ENCODE measurements around the gene TMSB4Y. TPM values are rescaled to one million over a fixed set of nuclear protein-coding genes. Genes with fewer than 3 reads are reported as not detected.

TMSB4Y gene
- 1 to 10 TPM in 3 of 4 donors, not detected in 1; 2.2 to 3.9 (median 2.5) TPM for polyA plus RNA-seq
- long read RNA-seq, donor 1: 0 reads
- long read RNA-seq, donor 2: 0 reads
- long read RNA-seq, donor 3: 0 reads
- long read RNA-seq, donor 4: 0 reads
- long read RNA-seq, donor 5: 0 reads
- long read RNA-seq, donor 6: 0 reads
- long read RNA-seq, donor 7, partial matches to known transcripts: 0 of 7 reads
- long read RNA-seq, donor 7, other reads (novel, unspliced or antisense): 5 of 7 reads
- long read RNA-seq, donor 8: 0 reads
- long read RNA-seq, donor 9: 0 reads
- long read RNA-seq, donor 10: 0 reads

GRCh38 chrY:13703568-13703968, at the start of gene TMSB4Y:
Gene TMSB4Y, plus strand, starts transcription at chrY:13703899.
- 0 to 1% methylated on average over 23 to 28 of the region's 28 CpGs; no CpG with 5 or more reads in 1 of the 3 donors for WGBS, 3 donors
- Histone ChIP-seq H3K9me3 (ENCODE audit: control insufficient read depth in 2 of 2, insufficient read depth in 1 of 2, low read depth in 1 of 2, low read length in 1 of 2) (no peaks in the 10 kb centered on the region), H3K27me3 (ENCODE audit: control insufficient read depth in 3 of 3, insufficient read depth in 3 of 3, low read length in 3 of 3) (no peaks in the 10 kb centered on the region), H3K36me3 (ENCODE audit: control insufficient read depth in 3 of 3, insufficient read depth in 2 of 3, low read depth in 1 of 3, low read length in 3 of 3) (no peaks in the 10 kb centered on the region), H3K4me3 (ENCODE audit: low read depth in 1 of 3, low read length in 3 of 3) (peak within 1 kb of the TSS in 2 of 3 donors; percentile 49 to 61), H3K4me1 (ENCODE audit: control insufficient read depth in 3 of 3, insufficient read depth in 2 of 3, low read depth in 1 of 3, low read length in 2 of 3) (no peaks in the 10 kb centered on the region), H3K27ac (ENCODE audit: low read depth in 1 of 3, low read length in 2 of 3) (peak within 1 kb of the TSS in 2 of 3 donors; percentile 86 to 98)
- DNase-seq: peak; percentile 75 to 85
- no peak for FAIRE-seq

GRCh38 chrY:13664162-13664561, 39.5 kb upstream of the TMSB4Y start:
- no peaks in the 10 kb centered on the region for H3K36me3 ChIP-seq (ENCODE audit: control insufficient read depth in 3 of 3, insufficient read depth in 2 of 3, low read depth in 1 of 3, low read length in 3 of 3)
- H3K9me3 ChIP-seq (ENCODE audit: control insufficient read depth in 2 of 2, insufficient read depth in 1 of 2, low read depth in 1 of 2, low read length in 1 of 2): peaks cover 0 to 2% of the 10 kb centered on the region in 2 donors
- no peak overlapping the region for H3K4me3 ChIP-seq (ENCODE audit: low read depth in 1 of 3, low read length in 3 of 3)
- H3K4me1 ChIP-seq (ENCODE audit: control insufficient read depth in 3 of 3, insufficient read depth in 2 of 3, low read depth in 1 of 3, low read length in 2 of 3): no peaks in the 10 kb centered on the region
- H3K27me3 ChIP-seq (ENCODE audit: control insufficient read depth in 3 of 3, insufficient read depth in 3 of 3, low read length in 3 of 3): no peaks in the 10 kb centered on the region
- FAIRE-seq: no peak
- no peak overlapping the region for H3K27ac ChIP-seq (ENCODE audit: low read depth in 1 of 3, low read length in 2 of 3)
- DNase-seq: no peak
- 89 to 100% methylated on average over 1 of the region's 1 CpG; no CpG with 5 or more reads in 1 of the 3 donors for WGBS, 3 donors

GRCh38 chrY:13671122-13671521, 32.6 kb upstream of the TMSB4Y start:
- 86 to 89% methylated on average over 2 of the region's 2 CpGs; no CpG with 5 or more reads in 1 of the 3 donors for WGBS, 3 donors
- H3K4me1 ChIP-seq (ENCODE audit: control insufficient read depth in 3 of 3, insufficient read depth in 2 of 3, low read depth in 1 of 3, low read length in 2 of 3): no peaks in the 10 kb centered on the region
- no peak overlapping the region for H3K4me3 ChIP-seq (ENCODE audit: low read depth in 1 of 3, low read length in 3 of 3)
- H3K36me3 ChIP-seq (ENCODE audit: control insufficient read depth in 3 of 3, insufficient read depth in 2 of 3, low read depth in 1 of 3, low read length in 3 of 3): no peaks in the 10 kb centered on the region
- peaks cover 0 to 10% of the 10 kb centered on the region in 2 donors for H3K9me3 ChIP-seq (ENCODE audit: control insufficient read depth in 2 of 2, insufficient read depth in 1 of 2, low read depth in 1 of 2, low read length in 1 of 2)
- no peak overlapping the region for H3K27ac ChIP-seq (ENCODE audit: low read depth in 1 of 3, low read length in 2 of 3)
- DNase-seq (no peak), FAIRE-seq (no peak)
- H3K27me3 ChIP-seq (ENCODE audit: control insufficient read depth in 3 of 3, insufficient read depth in 3 of 3, low read length in 3 of 3): no peaks in the 10 kb centered on the region

- DNase-seq: peak; percentile 1 to 8
Observed at GRCh38 chrY:13702276-13702675, 1.4 kb upstream of the TMSB4Y start.

GRCh38 chrY:13704121-13704930, 627 bp downstream of the TMSB4Y start:
- peak overlapping the region in 2 of 3 donors; percentile 49 to 61 for H3K4me3 ChIP-seq (ENCODE audit: low read depth in 1 of 3, low read length in 3 of 3)
- H3K4me1 ChIP-seq (ENCODE audit: control insufficient read depth in 3 of 3, insufficient read depth in 2 of 3, low read depth in 1 of 3, low read length in 2 of 3): no peaks in the 10 kb centered on the region
- DNase-seq (peak; percentile 35 to 54), FAIRE-seq (no peak)
- H3K9me3 ChIP-seq (ENCODE audit: control insufficient read depth in 2 of 2, insufficient read depth in 1 of 2, low read depth in 1 of 2, low read length in 1 of 2): no peaks in the 10 kb centered on the region
- peak overlapping the region in 2 of 3 donors; percentile 86 to 98 for H3K27ac ChIP-seq (ENCODE audit: low read depth in 1 of 3, low read length in 2 of 3)
- no peaks in the 10 kb centered on the region for H3K36me3 ChIP-seq (ENCODE audit: control insufficient read depth in 3 of 3, insufficient read depth in 2 of 3, low read depth in 1 of 3, low read length in 3 of 3)
- WGBS, 3 donors: 0 to 1% methylated on average over 27 to 30 of the region's 30 CpGs; no CpG with 5 or more reads in 1 of the 3 donors
- H3K27me3 ChIP-seq (ENCODE audit: control insufficient read depth in 3 of 3, insufficient read depth in 3 of 3, low read length in 3 of 3): no peaks in the 10 kb centered on the region

More at GRCh38 chrY:13702276-13702675, 1.4 kb upstream of the TMSB4Y start:
- Histone ChIP-seq H3K4me1 (ENCODE audit: control insufficient read depth in 3 of 3, insufficient read depth in 2 of 3, low read depth in 1 of 3, low read length in 2 of 3) (no peaks in the 10 kb centered on the region), H3K27ac (ENCODE audit: low read depth in 1 of 3, low read length in 2 of 3) (no peak overlapping the region), H3K9me3 (ENCODE audit: control insufficient read depth in 2 of 2, insufficient read depth in 1 of 2, low read depth in 1 of 2, low read length in 1 of 2) (no peaks in the 10 kb centered on the region), H3K4me3 (ENCODE audit: low read depth in 1 of 3, low read length in 3 of 3) (peak overlapping the region in 1 of 3 donors; percentile 15), H3K27me3 (ENCODE audit: control insufficient read depth in 3 of 3, insufficient read depth in 3 of 3, low read length in 3 of 3) (no peaks in the 10 kb centered on the region), H3K36me3 (ENCODE audit: control insufficient read depth in 3 of 3, insufficient read depth in 2 of 3, low read depth in 1 of 3, low read length in 3 of 3) (no peaks in the 10 kb centered on the region)
- no peak for FAIRE-seq
- WGBS, 3 donors: 62 to 79% methylated on average over 11 of the region's 11 CpGs; no CpG with 5 or more reads in 1 of the 3 donors

GRCh38 chrY:13705197-13705596, 1.5 kb downstream of the TMSB4Y start:
- H3K4me3 ChIP-seq (ENCODE audit: low read depth in 1 of 3, low read length in 3 of 3): peak overlapping the region in 1 of 3 donors; percentile 61
- H3K27ac ChIP-seq (ENCODE audit: low read depth in 1 of 3, low read length in 2 of 3): no peak overlapping the region
- DNase-seq (peak; percentile 5 to 31), FAIRE-seq (no peak)
- 7 to 13% methylated on average over 8 of the region's 8 CpGs; no CpG with 5 or more reads in 1 of the 3 donors for WGBS, 3 donors
- H3K27me3 ChIP-seq (ENCODE audit: control insufficient read depth in 3 of 3, insufficient read depth in 3 of 3, low read length in 3 of 3): no peaks in the 10 kb centered on the region
- H3K4me1 ChIP-seq (ENCODE audit: control insufficient read depth in 3 of 3, insufficient read depth in 2 of 3, low read depth in 1 of 3, low read length in 2 of 3): no peaks in the 10 kb centered on the region
- H3K9me3 ChIP-seq (ENCODE audit: control insufficient read depth in 2 of 2, insufficient read depth in 1 of 2, low read depth in 1 of 2, low read length in 1 of 2): no peaks in the 10 kb centered on the region
- no peaks in the 10 kb centered on the region for H3K36me3 ChIP-seq (ENCODE audit: control insufficient read depth in 3 of 3, insufficient read depth in 2 of 3, low read depth in 1 of 3, low read length in 3 of 3)

- no peak for DNase-seq
- Histone ChIP-seq H3K4me3 (ENCODE audit: low read depth in 1 of 3, low read length in 3 of 3) (no peak overlapping the region), H3K27me3 (ENCODE audit: control insufficient read depth in 3 of 3, insufficient read depth in 3 of 3, low read length in 3 of 3) (no peaks in the 10 kb centered on the region), H3K36me3 (ENCODE audit: control insufficient read depth in 3 of 3, insufficient read depth in 2 of 3, low read depth in 1 of 3, low read length in 3 of 3) (no peaks in the 10 kb centered on the region), H3K27ac (ENCODE audit: low read depth in 1 of 3, low read length in 2 of 3) (no peak overlapping the region), H3K9me3 (ENCODE audit: control insufficient read depth in 2 of 2, insufficient read depth in 1 of 2, low read depth in 1 of 2, low read length in 1 of 2) (no peaks in the 10 kb centered on the region), H3K4me1 (ENCODE audit: control insufficient read depth in 3 of 3, insufficient read depth in 2 of 3, low read depth in 1 of 3, low read length in 2 of 3) (no peaks in the 10 kb centered on the region)
- WGBS, 3 donors: 94 to 95% methylated on average over 1 of the region's 1 CpG; no CpG with 5 or more reads in 1 of the 3 donors
- no peak for FAIRE-seq
Observed at GRCh38 chrY:13708038-13708437, 4.3 kb downstream of the TMSB4Y start.

GRCh38 chrY:13718996-13719395, 15.3 kb downstream of the TMSB4Y start:
- Histone ChIP-seq H3K36me3 (ENCODE audit: control insufficient read depth in 3 of 3, insufficient read depth in 2 of 3, low read depth in 1 of 3, low read length in 3 of 3) (no peaks in the 10 kb centered on the region), H3K27ac (ENCODE audit: low read depth in 1 of 3, low read length in 2 of 3) (no peak overlapping the region), H3K4me3 (ENCODE audit: low read depth in 1 of 3, low read length in 3 of 3) (no peak overlapping the region), H3K27me3 (ENCODE audit: control insufficient read depth in 3 of 3, insufficient read depth in 3 of 3, low read length in 3 of 3) (no peaks in the 10 kb centered on the region), H3K4me1 (ENCODE audit: control insufficient read depth in 3 of 3, insufficient read depth in 2 of 3, low read depth in 1 of 3, low read length in 2 of 3) (no peaks in the 10 kb centered on the region), H3K9me3 (ENCODE audit: control insufficient read depth in 2 of 2, insufficient read depth in 1 of 2, low read depth in 1 of 2, low read length in 1 of 2) (peaks cover 0 to 3% of the 10 kb centered on the region in 2 donors)
- no peak for FAIRE-seq
- WGBS, 3 donors: 98 to 100% methylated on average over 1 of the region's 1 CpG; no CpG with 5 or more reads in 1 of the 3 donors
- no peak for DNase-seq
